ENCODE data around the gene ELF2. TPM values are rescaled to one million over a fixed set of nuclear protein-coding genes. Genes with fewer than 3 reads are reported as not detected.
A peak's percentile ranks its signal among the peaks of the same experiment; 100 is the strongest.

Gene ELF2
- total RNA-seq, 1 donor from 2014 or later = 33.9 TPM

GRCh38 chr4:139083607-139083955 lies 93.4 kb downstream of the ELF2 start:
- peak; percentile 19 for TF ChIP-seq CTCF (IDR thresholded peaks at IDR 0.05; ENCODE audit: borderline replicate concordance)
- H3K27ac ChIP-seq (replicated peaks) = peak overlapping the region; percentile 97
- peak; percentile 64 for DNase-seq
- H3K4me3 ChIP-seq = peak overlapping the region; percentile 91
- H3K27me3 ChIP-seq (ENCODE audit: low read depth) = no peaks in the 10 kb centered on the region
- intact Hi-C loops (cut with micrococcal nuclease) = no loop called here
- peaks cover 65% of the 10 kb centered on the region for H3K4me1 ChIP-seq
- no peaks in the 10 kb centered on the region for H3K9me3 ChIP-seq (replicated peaks)
- no peaks in the 10 kb centered on the region for H3K36me3 ChIP-seq

- H3K4me3 ChIP-seq = peak overlapping the region; percentile 91
- intact Hi-C loops (cut with micrococcal nuclease) = no loop called here
- DNase-seq = peak; percentile 93
- no peaks in the 10 kb centered on the region for H3K9me3 ChIP-seq (replicated peaks)
- H3K4me1 ChIP-seq = peaks cover 71% of the 10 kb centered on the region
- H3K27me3 ChIP-seq (ENCODE audit: low read depth) = no peaks in the 10 kb centered on the region
- no peaks in the 10 kb centered on the region for H3K36me3 ChIP-seq
- H3K27ac ChIP-seq (replicated peaks) = peak overlapping the region; percentile 97
- TF ChIP-seq CTCF (IDR thresholded peaks at IDR 0.05; ENCODE audit: borderline replicate concordance) = no peak
Observed at GRCh38 chr4:139082750-139083606, 94.0 kb downstream of the ELF2 start.

- H3K4me1 ChIP-seq = peaks cover 92% of the 10 kb centered on the region
- intact Hi-C loops (cut with micrococcal nuclease) = no loop called here
- TF ChIP-seq CTCF (IDR thresholded peaks at IDR 0.05; ENCODE audit: borderline replicate concordance) = no peak
- H3K9me3 ChIP-seq (replicated peaks) = no peaks in the 10 kb centered on the region
- no peak overlapping the region for H3K4me3 ChIP-seq
- H3K27me3 ChIP-seq (ENCODE audit: low read depth) = no peaks in the 10 kb centered on the region
- H3K27ac ChIP-seq (replicated peaks) = peak overlapping the region; percentile 97
- no peak for DNase-seq
- H3K36me3 ChIP-seq = peaks cover 5% of the 10 kb centered on the region
Observed at GRCh38 chr4:139078926-139079325, 98.1 kb downstream of the ELF2 start.

- H3K36me3 ChIP-seq = peaks cover 13% of the 10 kb centered on the region
- peaks cover 94% of the 10 kb centered on the region for H3K4me1 ChIP-seq
- H3K27ac ChIP-seq (replicated peaks) = peak overlapping the region; percentile 97
- no peaks in the 10 kb centered on the region for H3K27me3 ChIP-seq (ENCODE audit: low read depth)
- TF ChIP-seq CTCF (IDR thresholded peaks at IDR 0.05; ENCODE audit: borderline replicate concordance) = no peak
- H3K9me3 ChIP-seq (replicated peaks) = no peaks in the 10 kb centered on the region
- no peak for DNase-seq
- intact Hi-C loops (cut with micrococcal nuclease) = no loop called here
- peak overlapping the region; percentile 42 for H3K4me3 ChIP-seq
Observed at GRCh38 chr4:139077567-139078355, 99.3 kb downstream of the ELF2 start.

GRCh38 chr4:139076016-139076744 lies 100.8 kb downstream of the ELF2 start:
- H3K4me3 ChIP-seq = peak overlapping the region; percentile 42
- H3K4me1 ChIP-seq = peaks cover 84% of the 10 kb centered on the region
- H3K27me3 ChIP-seq (ENCODE audit: low read depth) = no peaks in the 10 kb centered on the region
- intact Hi-C loops (cut with micrococcal nuclease) = no loop called here
- DNase-seq = no peak
- H3K27ac ChIP-seq (replicated peaks) = peak overlapping the region; percentile 97
- peaks cover 29% of the 10 kb centered on the region for H3K36me3 ChIP-seq
- no peaks in the 10 kb centered on the region for H3K9me3 ChIP-seq (replicated peaks)
- no peak for TF ChIP-seq CTCF (IDR thresholded peaks at IDR 0.05; ENCODE audit: borderline replicate concordance)

Data from left ventricle myocardium inferior (tissue), 1 donor.